Cardiac muscle cell (in vitro differentiated cells and primary cell): Measurements from ENCODE around the gene IER3IP1. TPM values are rescaled to one million over a fixed set of nuclear protein-coding genes. Genes with fewer than 3 reads are reported as not detected.
A peak's percentile ranks its signal among the peaks of the same experiment; 100 is the strongest.
"Not testable (repeated sequence)": the region's sequence is repeated elsewhere in the genome, so short reads cannot be mapped to it uniquely, and the experiment has no call there.

ENCODE experiments used
- DNase-seq, 2 donors: peaks; one replicate each; pipeline versions ENCODE4 v3.0.0 to v3.0.0-alpha.2; 2010 to 2017; ENCODE audit warnings: low read depth in 1 of 2, low spot score in 1 of 2
- H3K27ac ChIP-seq: fragments of 200-600 bp; sonication (generic); 2 replicates; pipeline ENCODE4 v1.5.1; 2016
- H3K27me3 ChIP-seq: fragments of 200-600 bp; sonication (generic); 2 replicates; pipeline ENCODE4 v1.6.0; 2016; ENCODE audit warnings: control low read depth
- H3K36me3 ChIP-seq: fragments of 200-600 bp; sonication (generic); 2 replicates; pipeline ENCODE4 v1.5.1; 2016; ENCODE audit warnings: control low read depth
- H3K4me1 ChIP-seq: fragments of 200-600 bp; sonication (generic); 2 replicates; pipeline ENCODE4 v1.8.1; 2017; ENCODE audit warnings: low read depth, mild to moderate bottlenecking, mixed run types
- H3K4me3 ChIP-seq: fragments of 200-600 bp; sonication (generic); 2 replicates; pipeline ENCODE4 v1.5.1; 2016; ENCODE audit warnings: mild to moderate bottlenecking
- H3K9me3 ChIP-seq: fragments of 200-600 bp; sonication (generic); 2 replicates; pipeline ENCODE4 v1.5.1; 2017; ENCODE audit warnings: low read depth, mild to moderate bottlenecking, control low read depth
- polyA plus RNA-seq: library from polyadenylated mRNA; unstranded; fragments of >200 nt; fragmentation: Nextera tagmentation; extraction: Ambion mirVana; gene quantifications from 2 replicates; pipeline ENCODE4 v1.2.1, GENCODE V29; 2016
- total RNA-seq: library from RNA; depleted of rRNA; stranded (reverse); fragments of >200 nt; gene quantifications from 2 replicates; pipeline ENCODE4 v1.2.3, GENCODE V29; 2016
- TF ChIP-seq, protein P1 (sequence below): IDR thresholded peaks from 2 replicates; pipeline ENCODE4 v1.5.1; 2012; ENCODE audit warnings: low read depth, mild to moderate bottlenecking, low read length

Gene IER3IP1
- total and polyA plus RNA-seq, 2 experiments from 2014 or later, result 8.2 to 32.1 TPM

DNA sequence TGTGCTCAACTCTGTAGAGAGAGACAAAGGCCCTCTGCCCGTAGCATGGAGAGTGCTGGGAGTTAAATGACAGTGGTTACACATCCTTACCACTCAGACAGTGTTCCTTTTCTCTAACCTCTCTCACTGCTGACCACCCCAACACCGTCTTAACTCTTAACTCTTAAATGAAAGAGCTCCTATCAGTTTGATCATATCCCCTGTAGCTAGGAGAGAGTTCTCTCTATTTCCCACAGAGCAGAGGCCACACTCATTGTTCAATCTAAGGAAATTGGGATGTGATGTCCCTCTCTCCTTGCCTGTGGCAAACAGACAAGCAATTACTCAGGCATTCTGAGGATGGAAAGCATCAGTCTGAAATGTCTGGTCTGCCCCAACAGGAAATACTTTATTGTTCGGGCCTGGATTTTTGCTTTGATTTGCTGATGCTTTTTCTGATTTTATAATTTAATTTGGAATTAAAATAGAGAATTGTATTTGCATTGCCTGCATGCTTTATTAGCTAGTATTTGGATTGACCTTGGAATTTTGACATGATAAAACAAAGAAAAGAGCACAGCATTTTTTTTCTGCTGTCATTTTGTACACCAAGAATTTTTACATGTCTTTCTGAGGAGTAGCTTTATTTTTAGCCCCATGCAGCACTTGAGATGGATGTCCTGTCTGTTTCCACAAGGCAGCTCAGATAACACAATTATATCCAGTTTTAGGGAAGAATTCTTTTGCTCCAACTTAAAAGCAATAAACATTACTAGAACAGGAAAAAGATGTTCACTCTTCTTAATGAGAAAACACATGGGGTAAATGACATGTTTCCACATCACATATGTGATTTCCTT is 27.7 kb upstream of the IER3IP1 start:
- H3K36me3 ChIP-seq, result no peaks in the 10 kb centered on the region
- no peaks in the 10 kb centered on the region for H3K27me3 ChIP-seq
- TF ChIP-seq, protein P1, sequence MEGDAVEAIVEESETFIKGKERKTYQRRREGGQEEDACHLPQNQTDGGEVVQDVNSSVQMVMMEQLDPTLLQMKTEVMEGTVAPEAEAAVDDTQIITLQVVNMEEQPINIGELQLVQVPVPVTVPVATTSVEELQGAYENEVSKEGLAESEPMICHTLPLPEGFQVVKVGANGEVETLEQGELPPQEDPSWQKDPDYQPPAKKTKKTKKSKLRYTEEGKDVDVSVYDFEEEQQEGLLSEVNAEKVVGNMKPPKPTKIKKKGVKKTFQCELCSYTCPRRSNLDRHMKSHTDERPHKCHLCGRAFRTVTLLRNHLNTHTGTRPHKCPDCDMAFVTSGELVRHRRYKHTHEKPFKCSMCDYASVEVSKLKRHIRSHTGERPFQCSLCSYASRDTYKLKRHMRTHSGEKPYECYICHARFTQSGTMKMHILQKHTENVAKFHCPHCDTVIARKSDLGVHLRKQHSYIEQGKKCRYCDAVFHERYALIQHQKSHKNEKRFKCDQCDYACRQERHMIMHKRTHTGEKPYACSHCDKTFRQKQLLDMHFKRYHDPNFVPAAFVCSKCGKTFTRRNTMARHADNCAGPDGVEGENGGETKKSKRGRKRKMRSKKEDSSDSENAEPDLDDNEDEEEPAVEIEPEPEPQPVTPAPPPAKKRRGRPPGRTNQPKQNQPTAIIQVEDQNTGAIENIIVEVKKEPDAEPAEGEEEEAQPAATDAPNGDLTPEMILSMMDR, result no peak
- H3K4me1 ChIP-seq, result peaks cover 19% of the 10 kb centered on the region
- H3K4me3 ChIP-seq, result no peak overlapping the region
- peak in 1 of 2 donors; percentile 28 for DNase-seq
- peak overlapping the region; percentile 78 for H3K27ac ChIP-seq
- H3K9me3 ChIP-seq, result no peaks in the 10 kb centered on the region

DNA sequence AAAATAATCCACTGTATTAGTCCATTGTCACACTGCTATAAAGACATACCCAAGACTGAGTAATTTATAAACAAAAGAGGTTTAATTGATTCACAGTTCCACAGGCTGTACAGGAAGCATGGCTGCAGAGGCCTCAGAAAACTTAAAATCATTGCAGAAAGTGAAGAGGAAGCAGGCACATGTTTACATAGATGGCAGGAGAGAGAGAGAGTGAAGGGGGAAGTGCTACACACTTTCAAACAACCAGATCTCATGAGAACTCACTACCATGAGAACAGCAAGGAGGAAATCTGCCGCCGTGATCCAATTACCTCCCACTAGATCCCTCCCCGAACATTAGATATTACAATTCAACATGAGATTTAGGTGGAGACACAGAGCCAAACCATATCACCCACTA is 19.8 kb upstream of the IER3IP1 start:
- not testable (repeated sequence) for H3K27me3 ChIP-seq, H3K9me3 ChIP-seq, H3K4me1 ChIP-seq, DNase-seq, H3K36me3 ChIP-seq, H3K4me3 ChIP-seq, H3K27ac ChIP-seq

DNA sequence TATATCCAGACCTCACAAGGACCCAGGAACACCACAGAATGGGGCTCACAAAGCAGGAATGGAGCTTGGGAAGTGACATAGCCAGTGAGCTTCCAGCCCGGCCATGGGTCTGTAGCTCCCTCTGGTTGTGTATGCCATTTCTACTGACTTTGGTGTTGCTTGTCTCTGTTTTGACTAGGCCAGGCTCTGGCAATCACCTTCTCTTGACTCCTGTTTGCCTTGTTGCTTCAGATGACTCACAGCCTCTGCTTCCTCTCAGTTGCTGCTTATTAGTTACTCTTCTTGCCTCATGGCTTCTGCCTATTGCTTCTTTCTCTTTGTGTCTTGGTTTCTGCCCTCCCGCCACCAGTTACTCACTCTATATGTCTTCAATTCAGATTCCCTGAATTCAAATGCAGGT is 15.8 kb upstream of the IER3IP1 start:
- TF ChIP-seq, protein P1, result no peak
- Histone ChIP-seq H3K9me3 (no peaks in the 10 kb centered on the region), H3K36me3 (no peaks in the 10 kb centered on the region), H3K4me1 (no peaks in the 10 kb centered on the region), H3K27me3 (no peaks in the 10 kb centered on the region), H3K4me3 (no peak overlapping the region), H3K27ac (no peak overlapping the region)
- peak in 1 of 2 donors; percentile 22 for DNase-seq

DNA sequence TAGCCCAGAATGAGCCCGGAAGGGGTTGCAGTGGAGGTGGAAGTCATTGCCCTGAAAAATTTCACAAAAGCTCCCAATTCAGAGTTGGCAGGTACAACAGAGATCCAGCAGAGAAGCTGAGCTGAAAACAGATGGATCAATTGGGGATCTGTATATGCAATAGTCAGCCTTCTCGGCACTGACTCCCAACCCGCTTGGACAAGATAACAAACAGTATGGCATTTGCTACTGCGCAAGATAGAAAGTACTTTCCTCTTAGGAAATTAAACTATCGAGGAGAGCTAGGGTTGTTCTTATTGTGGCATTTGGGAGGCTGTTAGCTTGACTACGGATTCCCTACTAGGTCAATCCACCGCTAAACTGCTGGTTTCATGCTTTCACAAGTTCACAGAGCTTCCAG is 11.6 kb upstream of the IER3IP1 start:
- Histone ChIP-seq H3K4me3 (no peak overlapping the region), H3K4me1 (no peaks in the 10 kb centered on the region), H3K27me3 (no peaks in the 10 kb centered on the region), H3K36me3 (no peaks in the 10 kb centered on the region), H3K9me3 (no peaks in the 10 kb centered on the region), H3K27ac (no peak overlapping the region)
- TF ChIP-seq, protein P1, result no peak
- no peak for DNase-seq

DNA sequence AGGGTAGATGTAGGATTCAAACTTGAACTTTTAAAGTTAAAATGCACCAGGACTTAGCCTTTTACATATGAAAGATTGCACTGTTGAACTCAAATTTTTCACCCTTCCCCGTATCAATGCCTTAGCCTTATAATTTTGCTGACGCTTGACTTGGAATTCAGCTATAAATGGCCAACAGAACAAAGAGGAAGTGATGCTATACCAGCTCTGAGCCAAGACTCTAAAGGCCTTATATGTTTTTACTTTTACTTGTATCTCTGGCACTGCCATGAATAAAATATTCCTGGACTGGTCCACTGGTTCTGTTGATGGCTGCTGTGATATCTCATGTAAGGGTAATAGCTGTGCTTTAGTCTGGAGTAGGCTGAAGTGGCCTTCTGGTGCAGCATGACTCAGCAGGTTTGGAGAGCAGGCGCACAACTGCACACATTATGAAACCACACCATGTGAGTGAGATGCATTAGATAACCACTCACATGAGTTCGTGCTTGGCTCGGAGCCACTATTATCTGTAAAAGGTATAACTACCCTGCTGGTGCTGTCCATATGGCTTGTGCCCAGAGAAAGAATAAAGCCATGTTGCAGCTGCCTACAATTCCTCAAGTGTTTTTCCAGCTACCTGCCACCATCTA is 8.4 kb upstream of the IER3IP1 start:
- no peaks in the 10 kb centered on the region for H3K9me3 ChIP-seq
- TF ChIP-seq, protein P1, result no peak
- H3K27ac ChIP-seq, result no peak overlapping the region
- no peak overlapping the region for H3K4me3 ChIP-seq
- DNase-seq, result peak in 1 of 2 donors; percentile 58
- no peaks in the 10 kb centered on the region for H3K4me1 ChIP-seq
- H3K27me3 ChIP-seq, result no peaks in the 10 kb centered on the region
- no peaks in the 10 kb centered on the region for H3K36me3 ChIP-seq

DNA sequence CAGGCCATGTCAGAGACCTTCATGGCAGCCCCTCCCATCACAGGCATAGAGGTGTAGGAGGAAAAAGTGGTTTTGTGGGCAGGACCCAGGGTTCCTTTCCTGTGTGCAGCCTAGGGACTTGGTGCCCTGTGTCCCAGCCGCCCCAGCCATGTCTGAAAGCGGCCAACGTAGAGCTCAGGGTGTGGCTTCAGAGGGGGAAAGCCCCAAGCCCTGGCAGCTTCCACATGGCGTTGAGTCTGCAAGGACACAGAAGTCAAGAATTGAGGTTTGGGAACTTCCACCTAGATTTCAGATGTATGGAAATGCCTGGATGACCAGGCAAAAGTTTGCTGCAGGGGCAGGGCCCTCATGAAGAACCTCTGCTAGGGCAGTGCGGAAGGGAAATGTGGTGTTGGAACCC is 6.0 kb upstream of the IER3IP1 start:
- not testable (repeated sequence) for H3K9me3 ChIP-seq, H3K4me3 ChIP-seq, H3K27me3 ChIP-seq, H3K27ac ChIP-seq, H3K36me3 ChIP-seq, DNase-seq, H3K4me1 ChIP-seq
